Skin epidermis (tissue), 12 donors: ENCODE data around the gene LCN12.
A peak's percentile ranks its signal among the peaks of the same experiment; 100 is the strongest.

ENCODE experiments used
- H3K27ac ChIP-seq, 21 experiments: fragments of 200-600 bp; sonication (generic) in 11 of 21; one replicate each; pipeline ENCODE4 v1.5.0; 2020; ENCODE audit warnings: mild to moderate bottlenecking in 3 of 21, inconsistent platforms in 2 of 21, moderate library complexity in 2 of 21
- H3K4me3 ChIP-seq, 7 experiments: fragments of 200-600 bp; sonication (generic) in 2 of 7; one replicate each; pipeline ENCODE4 v1.5.0; 2020; ENCODE audit warnings: inconsistent platforms in 2 of 7, mild to moderate bottlenecking in 2 of 7, moderate library complexity in 1 of 7

The LCN12 gene

GRCh38 chr9:136980669-136981478 lies 28.8 kb downstream of the LCN12 start:
- H3K4me3 ChIP-seq: no peak overlapping the region
- H3K27ac ChIP-seq: no peak overlapping the region

GRCh38 chr9:136981588-136982231 lies 29.6 kb downstream of the LCN12 start:
- H3K27ac ChIP-seq: no peak overlapping the region

GRCh38 chr9:136982232-136983051 lies 30.4 kb downstream of the LCN12 start, which contains the start of gene LCNL1:
Gene LCNL1 (plus strand): TSS chr9:136982993. CDS start chr9:136983587, 594 bp downstream.
- Histone ChIP-seq H3K4me3 (no peak within 1 kb of the TSS), H3K27ac (no peak within 1 kb of the TSS)

More at GRCh38 chr9:136981588-136982231, 29.6 kb downstream of the LCN12 start:
- H3K4me3 ChIP-seq: no peak overlapping the region

GRCh38 chr9:136983167-136983566 lies 31.1 kb downstream of the LCN12 start:
- Histone ChIP-seq H3K4me3 (no peak overlapping the region), H3K27ac (no peak overlapping the region)

- Histone ChIP-seq H3K4me3 (no peak overlapping the region), H3K27ac (no peak overlapping the region)
Observed at GRCh38 chr9:136983656-136984314, 31.7 kb downstream of the LCN12 start.

GRCh38 chr9:136984464-136985026 lies 32.5 kb downstream of the LCN12 start:
- no peak overlapping the region for H3K27ac ChIP-seq
- H3K4me3 ChIP-seq: no peak overlapping the region

GRCh38 chr9:136985027-136985602 lies 33.0 kb downstream of the LCN12 start:
- H3K27ac ChIP-seq: no peak overlapping the region
- no peak overlapping the region for H3K4me3 ChIP-seq

- H3K27ac ChIP-seq: no peak overlapping the region
- H3K4me3 ChIP-seq: no peak overlapping the region
Observed at GRCh38 chr9:136985853-136986252, 33.8 kb downstream of the LCN12 start.

GRCh38 chr9:136988872-136989271 lies 36.8 kb downstream of the LCN12 start:
- no peak overlapping the region for H3K4me3 ChIP-seq
- H3K27ac ChIP-seq: no peak overlapping the region

GRCh38 chr9:136990242-136990911 lies 38.3 kb downstream of the LCN12 start:
- H3K27ac ChIP-seq: no peak overlapping the region
- no peak overlapping the region for H3K4me3 ChIP-seq

GRCh38 chr9:136991993-136992818 lies 40.1 kb downstream of the LCN12 start, which contains the start of gene PAXX:
Gene PAXX (plus strand): TSS chr9:136992422. CDS start chr9:136992444, 22 bp downstream.
- Histone ChIP-seq H3K4me3 (peak within 1 kb of the TSS; percentile 52 to 77 (median 62)), H3K27ac (peak within 1 kb of the TSS; percentile 24 to 92 (median 82))

GRCh38 chr9:136992819-136993369 lies 40.8 kb downstream of the LCN12 start:
- Histone ChIP-seq H3K27ac (peak overlapping the region; percentile 24 to 92 (median 82)), H3K4me3 (peak overlapping the region; percentile 52 to 77 (median 62))

- peak overlapping the region in 5 of 7 experiments; percentile 4 to 52 (median 23) for H3K4me3 ChIP-seq
Observed at GRCh38 chr9:136994180-136994887, 42.3 kb downstream of the LCN12 start.

GRCh38 chr9:136994888-136995230 lies 42.8 kb downstream of the LCN12 start:
- peak overlapping the region in 6 of 7 experiments; percentile 1 to 52 (median 22) for H3K4me3 ChIP-seq
- peak overlapping the region in 12 of 21 experiments; percentile 0 to 87 (median 60) for H3K27ac ChIP-seq

More at GRCh38 chr9:136994180-136994887, 42.3 kb downstream of the LCN12 start:
- peak overlapping the region in 9 of 21 experiments; percentile 9 to 87 (median 60) for H3K27ac ChIP-seq

- peak overlapping the region in 16 of 21 experiments; percentile 9 to 85 (median 60) for H3K27ac ChIP-seq
Observed at GRCh38 chr9:136995362-136995761, 43.3 kb downstream of the LCN12 start.

GRCh38 chr9:136995772-136996311 lies 43.8 kb downstream of the LCN12 start:
- H3K4me3 ChIP-seq: peak overlapping the region; percentile 4 to 52 (median 22)
- H3K27ac ChIP-seq: peak overlapping the region in 18 of 21 experiments; percentile 10 to 85 (median 60)

More at GRCh38 chr9:136995362-136995761, 43.3 kb downstream of the LCN12 start:
- H3K4me3 ChIP-seq: peak overlapping the region in 6 of 7 experiments; percentile 1 to 52 (median 22)
